Raji (cell line): ENCODE data around the gene SHB.

Experiments
- POLR2A ChIP-seq: IDR thresholded peaks from 2 replicates; pipeline ENCODE4 v1.6.1; 2011; ENCODE audit warnings: low read depth, low read length, control low read depth; ENCODE audit not compliant: insufficient read depth

Gene SHB

DNA sequence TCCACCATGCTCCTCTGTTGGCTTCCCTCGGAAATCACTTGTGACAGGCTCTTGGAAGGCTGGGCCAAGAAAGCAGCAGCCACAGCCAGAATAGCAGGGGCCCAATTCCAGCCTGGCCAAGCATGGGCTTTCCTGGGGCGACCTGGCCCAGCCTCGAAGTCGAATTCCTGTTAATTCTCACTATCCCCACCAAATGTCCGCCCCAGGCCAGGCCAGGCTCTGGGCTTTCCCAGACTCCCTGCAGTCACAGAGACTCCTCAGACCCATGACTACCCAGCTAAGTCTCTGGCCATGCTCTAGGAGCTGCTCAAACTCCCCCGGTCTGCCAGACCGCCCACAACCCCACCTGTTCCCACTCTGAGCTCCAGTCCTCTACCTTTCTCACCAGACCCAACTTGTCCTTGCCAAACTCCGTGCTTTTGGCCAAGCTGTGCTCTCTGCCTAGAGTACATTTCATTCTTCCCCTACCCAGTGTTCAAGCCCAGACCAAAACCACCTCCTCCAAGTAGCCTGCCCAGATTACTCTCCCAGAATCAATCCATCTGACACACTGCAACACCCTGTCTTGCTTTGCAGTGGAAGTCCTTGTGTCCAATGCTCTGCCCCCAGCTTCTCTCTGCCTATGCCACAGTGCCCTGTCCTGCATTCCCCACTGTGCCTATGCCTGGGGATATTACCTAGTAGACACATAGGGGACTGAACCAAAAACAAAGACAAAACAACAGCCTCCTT is 26.2 kb downstream of the SHB start:
- TF ChIP-seq POLR2A: no peak

DNA sequence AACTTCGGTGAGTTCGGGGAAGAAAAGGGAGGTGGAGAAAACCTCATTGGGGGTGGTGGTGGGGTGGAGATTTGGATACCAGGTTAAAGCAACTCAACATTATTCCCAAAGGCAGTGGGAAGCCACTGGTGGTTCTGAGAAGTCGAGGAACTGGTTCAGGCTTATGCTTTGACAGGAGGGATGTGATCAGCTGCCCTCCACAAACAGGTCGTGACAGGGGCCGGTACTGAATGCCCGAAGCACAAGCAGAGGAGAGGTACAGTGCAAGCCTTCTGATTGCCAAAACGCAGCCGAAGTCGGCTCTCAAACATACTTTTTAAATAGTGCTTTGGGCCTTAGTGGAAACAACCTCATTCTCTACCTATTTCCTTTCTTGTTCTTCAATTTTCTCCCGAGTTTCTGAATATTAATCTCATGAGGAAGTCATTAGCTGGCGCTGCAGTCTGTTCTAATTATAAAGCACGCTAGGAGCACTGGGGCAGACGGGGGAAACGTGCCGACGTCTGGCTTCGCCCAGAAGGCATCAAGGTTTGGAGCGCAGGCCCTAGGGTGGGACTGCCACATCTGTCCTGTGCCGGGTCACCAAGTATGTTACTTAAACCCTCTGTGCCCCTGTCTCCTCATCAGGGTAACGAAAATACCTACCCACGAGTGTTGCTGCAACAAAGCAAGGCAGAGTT is 27.3 kb downstream of the SHB start:
- TF ChIP-seq POLR2A: no peak

DNA sequence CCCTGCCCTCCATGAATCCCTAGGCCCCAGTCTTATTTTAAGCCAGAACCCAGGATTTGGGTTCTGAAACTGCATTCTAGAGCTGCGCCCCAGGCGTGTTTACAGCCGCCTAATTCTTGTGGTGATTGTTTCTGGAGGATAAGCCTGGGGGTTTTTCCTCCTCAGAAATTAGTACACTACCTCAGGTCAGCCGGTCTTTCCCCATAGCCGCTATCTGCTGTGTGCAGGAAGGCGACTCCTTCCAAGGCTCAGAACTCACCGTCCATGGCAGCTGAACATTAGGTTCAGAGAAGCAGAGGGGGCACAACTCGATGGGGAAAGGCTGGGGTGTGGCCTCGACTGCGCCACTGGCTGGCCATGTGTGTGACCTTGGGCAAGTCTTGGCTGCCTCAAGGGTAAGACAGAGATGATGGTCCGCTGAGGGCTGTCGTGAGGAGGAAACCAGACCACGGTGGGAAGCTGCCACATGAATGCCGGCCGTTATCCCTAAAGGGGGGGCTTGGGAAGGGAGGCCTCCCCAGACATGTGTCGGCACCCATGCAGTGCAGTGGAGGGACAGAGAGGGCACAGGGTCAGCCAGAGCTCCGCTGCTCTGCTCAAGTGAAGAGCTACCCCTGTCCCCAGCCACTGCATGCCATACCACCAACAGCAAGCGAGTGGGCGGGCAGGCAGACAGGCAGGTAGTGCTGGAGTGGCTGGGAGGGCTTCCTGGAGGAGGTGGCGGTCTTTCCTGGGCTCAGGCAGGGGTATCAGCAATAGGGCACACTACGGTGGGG is 28.9 kb downstream of the SHB start:
- TF ChIP-seq POLR2A: no peak

DNA sequence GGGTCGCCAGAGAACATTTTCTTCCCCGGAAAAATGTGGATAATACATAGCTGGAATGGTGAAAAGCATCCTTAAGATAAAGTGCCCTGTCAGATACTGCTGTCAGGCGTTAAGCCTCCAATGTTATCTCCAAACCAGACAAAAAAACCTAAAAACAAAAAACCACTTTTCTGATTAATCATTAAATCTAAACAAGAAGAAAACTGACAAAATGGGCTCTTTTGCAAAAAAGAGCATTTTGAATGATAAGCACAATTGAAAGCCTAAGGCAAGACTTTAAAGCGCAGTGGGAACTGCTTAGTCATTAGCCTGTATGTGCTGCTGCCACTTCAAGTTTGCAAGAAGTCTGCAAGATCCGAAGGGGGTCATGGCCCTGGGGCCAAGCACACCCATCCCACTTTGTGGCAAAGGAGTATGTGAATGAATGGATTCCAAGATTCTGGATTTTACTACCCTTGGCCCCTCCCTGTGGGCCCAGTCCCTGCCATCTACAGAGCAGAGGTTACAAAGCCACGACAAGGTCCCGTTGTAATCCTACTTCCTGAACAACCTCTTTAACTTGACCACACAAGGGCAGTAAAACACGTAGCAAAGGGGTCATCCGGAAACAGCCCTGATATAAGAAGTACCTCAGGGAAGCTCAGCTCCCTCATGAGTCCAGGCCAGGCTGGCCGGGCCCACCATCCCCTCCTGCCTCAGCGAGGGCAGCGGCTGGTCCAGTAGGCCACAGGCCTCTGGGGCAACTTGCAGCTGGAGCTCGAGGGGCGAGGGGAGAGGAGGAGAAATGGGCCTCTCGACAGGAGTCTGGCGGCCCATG is 29.7 kb downstream of the SHB start:
- TF ChIP-seq POLR2A: no peak

DNA sequence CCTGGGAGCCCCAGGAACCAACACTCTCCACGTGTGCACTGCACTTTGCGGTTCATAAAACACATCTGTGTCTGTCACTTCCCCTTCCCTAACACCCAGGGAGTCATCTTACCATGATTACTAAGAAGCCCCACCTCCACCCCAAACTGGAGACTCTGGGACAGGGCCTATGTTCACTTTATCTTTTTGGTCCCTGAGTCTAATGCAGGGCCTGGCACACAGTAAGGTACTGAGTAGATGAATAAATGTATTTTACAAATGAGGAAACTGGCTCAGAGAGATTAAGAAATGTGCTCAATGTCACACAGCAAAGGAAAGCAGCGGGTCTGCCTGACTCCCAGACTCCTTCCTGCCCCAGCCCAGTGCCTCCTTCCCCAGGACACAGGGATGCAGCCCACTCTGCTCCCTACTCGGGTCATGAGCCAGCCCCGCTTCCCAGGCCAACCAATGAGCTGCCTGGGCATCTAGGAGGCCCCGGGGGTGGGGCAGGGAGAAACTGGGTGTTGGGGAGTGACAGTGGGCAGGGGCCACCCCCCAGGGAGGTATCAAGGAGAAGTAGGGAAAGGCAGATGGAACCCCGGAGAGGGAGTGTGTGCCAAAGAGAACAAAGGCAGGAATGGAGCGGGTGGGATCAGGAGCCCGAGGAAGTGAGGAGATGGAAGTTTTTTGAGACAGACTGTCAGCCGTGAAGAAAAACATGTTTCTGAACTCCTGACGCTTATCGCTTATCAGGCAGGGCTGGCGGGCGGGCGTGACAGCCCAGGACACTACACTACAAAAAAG is 30.5 kb downstream of the SHB start:
- no peak for TF ChIP-seq POLR2A

DNA sequence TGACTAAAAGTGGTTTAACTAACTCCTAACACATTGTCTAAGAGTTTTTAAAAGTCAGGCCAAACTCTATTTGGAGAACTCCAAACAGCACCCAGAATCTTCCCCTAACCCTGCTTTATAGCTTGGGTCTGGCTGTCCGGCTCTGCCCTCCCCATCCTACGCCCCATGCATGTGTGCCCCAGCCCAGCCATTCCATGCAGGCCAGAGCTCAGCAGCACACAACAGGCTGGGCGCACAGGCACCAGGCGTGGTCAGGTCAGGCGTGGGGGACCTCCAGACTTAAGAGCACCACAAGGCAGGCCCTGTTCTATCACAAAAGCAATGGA is 31.1 kb downstream of the SHB start:
- no peak for TF ChIP-seq POLR2A

DNA sequence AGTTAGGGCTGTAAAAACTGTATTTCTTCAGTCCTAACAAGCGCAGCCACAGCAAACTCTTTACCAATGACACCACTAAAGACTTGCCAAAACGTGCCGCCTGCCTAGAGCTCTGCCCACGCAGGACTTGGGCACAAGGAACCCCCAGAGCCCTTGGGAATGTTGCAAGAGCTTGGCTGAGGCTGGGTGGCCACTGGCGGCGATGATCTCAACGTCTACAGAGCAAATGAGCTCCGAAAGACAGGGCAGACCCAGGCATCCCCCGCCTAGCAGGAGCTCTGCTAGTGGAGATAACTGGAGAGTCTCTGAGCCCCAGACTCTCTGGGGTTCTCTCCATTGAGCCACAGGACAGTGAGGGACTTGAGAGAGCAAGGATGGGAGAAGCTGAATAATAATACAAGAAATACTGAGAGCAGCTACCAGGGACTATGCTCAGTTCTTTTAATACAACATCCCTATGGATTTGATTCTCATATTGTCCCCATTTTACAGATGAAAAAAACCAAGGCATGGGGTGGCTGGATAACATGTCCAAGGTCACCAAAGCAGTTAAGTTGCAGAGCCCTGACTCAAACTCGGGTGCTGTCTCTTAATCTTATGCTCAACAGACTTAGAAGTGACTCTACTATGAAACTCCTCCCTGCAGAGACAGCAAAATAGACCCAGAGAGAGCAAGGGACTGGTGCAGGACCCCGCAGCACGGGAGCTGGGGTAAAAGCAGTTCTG is 32.5 kb downstream of the SHB start:
- no peak for TF ChIP-seq POLR2A

DNA sequence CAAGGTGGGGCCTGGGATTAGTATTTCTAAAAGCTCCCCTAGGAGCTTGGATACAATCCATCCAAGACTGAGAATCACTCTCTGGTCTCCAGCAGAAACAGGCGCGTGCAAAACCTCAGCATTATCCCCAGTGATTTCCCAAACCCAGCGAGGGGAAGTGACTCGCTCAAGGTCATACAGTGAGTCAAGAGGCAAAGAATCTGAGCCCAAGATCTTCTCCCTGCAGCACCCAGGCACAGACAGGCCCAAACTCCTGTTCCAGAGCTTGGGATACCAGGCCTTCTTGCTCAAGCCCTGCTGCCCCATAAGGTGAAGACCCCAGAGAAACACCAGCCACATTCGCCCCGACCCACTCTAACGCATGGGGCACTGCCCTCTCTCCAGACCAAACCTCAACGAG is 33.2 kb downstream of the SHB start:
- no peak for TF ChIP-seq POLR2A

DNA sequence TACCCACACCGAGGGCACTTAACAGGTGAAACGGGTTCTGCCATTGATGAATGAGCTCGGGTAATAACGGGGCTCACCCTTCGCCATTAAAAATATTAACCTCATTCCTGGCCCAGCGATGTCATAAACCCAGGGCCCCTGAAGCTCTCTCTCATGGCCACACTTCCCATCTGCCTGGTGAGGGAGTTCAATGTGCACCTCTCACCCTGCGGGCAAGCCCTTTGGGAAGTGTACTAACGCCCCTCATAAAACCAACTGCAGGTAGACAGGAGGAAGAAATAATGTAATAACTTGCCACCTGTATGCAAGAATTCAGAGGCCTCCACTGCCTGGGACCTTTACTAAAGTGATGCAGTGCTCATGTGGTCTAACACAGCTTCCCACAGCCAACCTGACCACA is 35.1 kb downstream of the SHB start:
- no peak for TF ChIP-seq POLR2A

DNA sequence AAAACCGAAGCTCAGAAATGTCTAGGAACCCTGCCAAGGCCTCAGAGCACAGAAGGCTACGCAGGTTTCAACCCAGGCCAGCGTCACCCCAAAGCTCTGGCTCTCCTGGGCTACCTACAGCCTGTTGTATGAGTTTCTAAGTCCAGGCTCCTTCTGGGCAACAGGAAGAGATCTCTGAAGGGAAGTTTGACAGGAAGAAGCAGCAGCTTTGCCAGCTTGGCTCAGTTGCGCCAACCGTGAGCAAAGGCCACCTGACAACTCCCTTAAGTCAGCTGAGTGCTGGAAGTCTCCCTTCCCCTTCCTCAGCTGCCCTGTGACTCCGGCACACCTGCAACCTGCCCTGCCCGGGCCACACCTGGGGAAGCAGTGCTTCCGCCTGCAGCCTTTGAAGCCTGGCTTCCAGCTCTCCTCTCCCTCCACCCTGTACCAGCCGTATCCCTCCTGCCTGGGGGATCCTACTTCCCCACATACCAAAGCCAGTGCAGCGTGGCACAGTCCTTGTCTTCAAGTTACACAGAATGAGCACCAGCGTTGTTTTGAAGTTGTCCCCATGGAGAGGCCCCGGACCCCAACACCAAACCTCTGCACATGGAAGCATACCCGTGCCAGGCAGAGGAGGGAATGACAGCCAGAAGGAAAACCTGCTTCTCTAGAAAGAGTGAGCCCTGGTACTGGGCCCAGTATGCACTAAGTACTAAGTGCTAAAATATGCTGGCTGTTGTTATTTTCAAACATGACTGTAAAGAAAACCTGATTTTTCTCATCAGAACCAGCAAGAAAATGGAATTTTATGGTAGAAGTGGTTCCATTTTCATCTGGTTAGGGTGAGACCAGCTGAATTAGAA is 36.5 kb downstream of the SHB start:
- TF ChIP-seq POLR2A: no peak

DNA sequence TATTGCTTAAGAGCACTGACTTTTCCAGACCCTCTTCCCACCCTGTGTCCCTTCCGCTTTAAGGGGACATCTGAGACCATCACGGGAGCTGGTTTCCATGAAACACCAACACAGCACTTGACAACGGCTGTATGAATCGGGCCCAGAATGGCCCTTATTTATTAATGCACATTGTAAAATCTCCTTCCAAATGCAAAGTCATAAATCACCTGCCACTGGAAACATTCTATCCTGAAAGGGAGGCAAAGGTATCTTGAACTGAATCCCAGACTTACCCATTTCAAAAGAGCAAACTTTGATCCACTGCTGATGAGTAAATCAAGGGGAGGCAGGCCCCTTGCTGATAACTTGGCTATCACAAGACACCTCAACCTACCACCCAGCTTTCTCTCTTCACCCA is 37.4 kb downstream of the SHB start:
- TF ChIP-seq POLR2A: no peak

DNA sequence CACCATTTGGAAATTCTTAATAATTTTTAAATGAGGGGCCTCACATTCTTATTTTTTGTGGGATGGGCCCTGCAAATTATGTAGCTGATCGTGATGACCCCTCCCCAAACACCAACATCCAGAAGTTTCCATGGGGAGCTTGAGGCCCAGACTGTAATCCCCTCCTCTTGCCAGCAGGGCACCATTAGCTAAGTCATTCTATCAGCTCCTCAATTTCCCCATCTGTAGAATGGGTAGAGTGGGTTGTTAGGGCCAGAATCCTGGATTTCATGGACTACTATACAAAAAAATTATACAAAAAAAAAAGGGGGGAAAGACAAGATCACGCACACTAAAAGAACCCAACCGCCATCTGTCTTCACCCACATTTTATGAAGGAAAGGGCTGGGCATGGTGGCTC is 38.4 kb downstream of the SHB start:
- TF ChIP-seq POLR2A: no peak
